Tibial artery (tissue), 4 donors: Measurements from ENCODE around the gene RPP40.

Experiments used
- DNase-seq, 2 donors: peaks; one replicate each; pipeline ENCODE4 v3.0.0-alpha.2; 2019
- H3K27ac ChIP-seq, 2 donors: fragments of 200-600 bp; sonication (generic) in 1 of 2; 1 replicate in 1 of 2; 2 replicates in 1 of 2; pipeline ENCODE4 v1.5.1; 2018 to 2019; ENCODE audit warnings: mild to moderate bottlenecking in 1 of 2
- H3K27me3 ChIP-seq, 2 donors: fragments of 200-600 bp; sonication (generic) in 1 of 2; one replicate each; pipeline versions ENCODE4 v1.5.1 to v1.6.0; 2016 to 2019
- H3K36me3 ChIP-seq, 3 donors: fragments of 200-600 bp; sonication (generic) in 2 of 3; one replicate each; pipeline ENCODE4 v1.5.1; 2016 to 2019; ENCODE audit warnings: mild to moderate bottlenecking in 2 of 3
- H3K4me1 ChIP-seq, 4 donors: fragments of 200-600 bp; sonication (generic) in 2 of 4; 1 replicate in 3 of 4; 2 replicates in 1 of 4; pipeline ENCODE4 v1.5.1; 2016 to 2019
- H3K4me3 ChIP-seq, 2 donors: fragments of 200-600 bp; sonication (generic) in 1 of 2; 1 replicate in 1 of 2; 2 replicates in 1 of 2; pipeline ENCODE4 v1.5.1; 2018 to 2019; ENCODE audit warnings: mild to moderate bottlenecking in 2 of 2
- H3K9me3 ChIP-seq, 3 donors: fragments of 200-600 bp; sonication (generic) in 1 of 3; one replicate each; pipeline ENCODE4 v1.5.1; 2016 to 2019
- intact Hi-C: fragments of 100-400 bp; cut with DNase I; formaldehyde crosslinking; loops from one replicate; pipeline ENCODE4 v1.15.0; 2023; ENCODE audit warnings: low total_unique reads
- TF ChIP-seq, protein P1 (sequence below), 2 experiments: fragments of 200-600 bp in 1 of 2; fragments of 450-650 bp in 1 of 2; IDR thresholded peaks; one replicate each; pipeline ENCODE4 v1.5.1; 2017 to 2019; ENCODE audit warnings: antibody characterized with exemption in 2 of 2, mild to moderate bottlenecking in 1 of 2, moderate library complexity in 1 of 2

RPP40 gene

DNA sequence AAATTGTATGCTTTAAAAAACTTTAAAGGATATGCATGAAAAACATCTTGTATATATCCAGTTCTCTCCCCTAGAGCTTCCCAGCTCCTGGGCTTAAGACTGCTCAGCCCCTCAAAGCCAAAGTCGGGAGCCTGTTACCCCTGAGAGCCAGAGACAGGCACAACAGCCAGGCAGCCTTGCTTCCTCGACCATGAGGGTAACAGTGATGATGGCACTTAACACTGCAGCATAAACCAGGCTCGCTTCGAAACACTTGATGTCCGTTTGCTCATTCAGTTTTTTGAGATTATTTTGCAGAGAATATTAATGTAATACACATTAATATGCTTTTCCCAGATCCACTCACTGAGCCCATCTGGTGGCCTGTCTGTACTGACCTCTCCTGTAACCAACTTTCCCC, 47.2 kb downstream of the RPP40 start:
- intact Hi-C loops = no loop called here
- no peaks in the 10 kb centered on the region for H3K4me1 ChIP-seq
- H3K9me3 ChIP-seq = no peaks in the 10 kb centered on the region
- H3K4me3 ChIP-seq = no peak overlapping the region
- no peak for DNase-seq
- H3K27me3 ChIP-seq = no peaks in the 10 kb centered on the region
- no peak overlapping the region for H3K27ac ChIP-seq
- TF ChIP-seq, protein P1, sequence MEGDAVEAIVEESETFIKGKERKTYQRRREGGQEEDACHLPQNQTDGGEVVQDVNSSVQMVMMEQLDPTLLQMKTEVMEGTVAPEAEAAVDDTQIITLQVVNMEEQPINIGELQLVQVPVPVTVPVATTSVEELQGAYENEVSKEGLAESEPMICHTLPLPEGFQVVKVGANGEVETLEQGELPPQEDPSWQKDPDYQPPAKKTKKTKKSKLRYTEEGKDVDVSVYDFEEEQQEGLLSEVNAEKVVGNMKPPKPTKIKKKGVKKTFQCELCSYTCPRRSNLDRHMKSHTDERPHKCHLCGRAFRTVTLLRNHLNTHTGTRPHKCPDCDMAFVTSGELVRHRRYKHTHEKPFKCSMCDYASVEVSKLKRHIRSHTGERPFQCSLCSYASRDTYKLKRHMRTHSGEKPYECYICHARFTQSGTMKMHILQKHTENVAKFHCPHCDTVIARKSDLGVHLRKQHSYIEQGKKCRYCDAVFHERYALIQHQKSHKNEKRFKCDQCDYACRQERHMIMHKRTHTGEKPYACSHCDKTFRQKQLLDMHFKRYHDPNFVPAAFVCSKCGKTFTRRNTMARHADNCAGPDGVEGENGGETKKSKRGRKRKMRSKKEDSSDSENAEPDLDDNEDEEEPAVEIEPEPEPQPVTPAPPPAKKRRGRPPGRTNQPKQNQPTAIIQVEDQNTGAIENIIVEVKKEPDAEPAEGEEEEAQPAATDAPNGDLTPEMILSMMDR (IDR thresholded peaks at IDR 0.05) = no peak
- H3K36me3 ChIP-seq = peaks cover 19 to 44% (median 31%) of the 10 kb centered on the region in 3 donors

DNA sequence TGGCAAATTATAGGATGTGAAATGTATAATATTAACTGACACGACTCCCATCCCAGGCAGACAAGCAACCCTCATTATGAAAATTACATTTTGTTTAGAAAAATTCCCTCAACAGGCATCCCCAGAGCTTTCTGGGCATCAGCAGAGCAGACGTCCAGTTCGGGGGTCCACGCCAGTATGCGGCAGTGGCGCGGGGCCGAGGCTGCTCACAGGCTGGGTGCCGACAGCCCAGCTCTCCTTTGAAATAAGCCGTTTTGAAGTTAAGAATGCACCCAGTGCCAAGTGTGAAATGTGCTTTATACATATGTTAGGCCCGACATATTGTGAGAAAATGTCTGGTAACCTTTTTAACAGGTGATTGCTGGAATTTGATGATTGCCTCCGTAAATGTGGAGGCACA, 50.4 kb downstream of the RPP40 start:
- TF ChIP-seq, protein P1 (IDR thresholded peaks at IDR 0.05) = no peak
- intact Hi-C loops = no loop called here
- DNase-seq = no peak
- Histone ChIP-seq H3K9me3 (no peaks in the 10 kb centered on the region), H3K36me3 (peaks cover 19 to 73% (median 54%) of the 10 kb centered on the region in 3 donors), H3K27me3 (no peaks in the 10 kb centered on the region), H3K4me1 (no peaks in the 10 kb centered on the region), H3K27ac (no peak overlapping the region), H3K4me3 (no peak overlapping the region)

DNA sequence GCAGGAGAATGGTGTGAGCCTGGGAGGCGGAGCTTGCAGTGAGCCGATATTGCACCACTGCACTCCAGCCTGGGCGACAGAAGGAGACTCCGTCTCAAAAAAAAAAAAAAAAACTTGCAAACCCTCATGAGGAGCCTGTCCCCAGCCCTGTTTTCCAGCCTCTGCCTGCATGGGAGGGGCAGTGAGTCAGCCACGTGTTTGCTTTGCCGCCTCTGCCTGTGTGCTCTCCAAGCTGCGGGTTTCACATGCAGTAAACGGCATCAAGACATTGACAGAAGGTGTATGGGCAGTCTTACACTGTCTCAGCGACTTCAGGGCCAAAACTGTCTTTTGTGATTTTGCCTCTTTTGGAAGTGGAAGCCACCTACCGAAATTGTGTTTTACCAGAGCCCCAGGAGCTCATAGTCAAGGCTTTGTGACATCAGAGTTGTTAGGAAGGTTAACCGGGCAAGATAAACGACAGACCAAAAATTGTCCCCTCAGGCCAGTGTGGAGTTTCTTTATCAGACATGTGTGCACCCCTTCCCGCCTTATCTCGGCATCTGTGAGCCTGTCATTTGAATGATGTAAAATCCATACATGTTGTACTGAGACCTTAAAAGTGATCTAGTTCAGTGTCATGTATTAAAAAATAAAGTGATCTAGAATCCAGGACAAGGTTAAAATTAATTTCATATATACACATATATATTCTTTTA, 52.9 kb downstream of the RPP40 start:
- no peaks in the 10 kb centered on the region for H3K27me3 ChIP-seq
- intact Hi-C loops = no loop called here
- TF ChIP-seq, protein P1 (IDR thresholded peaks at IDR 0.05) = no peak
- H3K27ac ChIP-seq = no peak overlapping the region
- no peak for DNase-seq
- H3K36me3 ChIP-seq = peaks cover 19 to 88% (median 74%) of the 10 kb centered on the region in 3 donors
- no peaks in the 10 kb centered on the region for H3K4me1 ChIP-seq
- H3K9me3 ChIP-seq = no peaks in the 10 kb centered on the region
- no peak overlapping the region for H3K4me3 ChIP-seq

DNA sequence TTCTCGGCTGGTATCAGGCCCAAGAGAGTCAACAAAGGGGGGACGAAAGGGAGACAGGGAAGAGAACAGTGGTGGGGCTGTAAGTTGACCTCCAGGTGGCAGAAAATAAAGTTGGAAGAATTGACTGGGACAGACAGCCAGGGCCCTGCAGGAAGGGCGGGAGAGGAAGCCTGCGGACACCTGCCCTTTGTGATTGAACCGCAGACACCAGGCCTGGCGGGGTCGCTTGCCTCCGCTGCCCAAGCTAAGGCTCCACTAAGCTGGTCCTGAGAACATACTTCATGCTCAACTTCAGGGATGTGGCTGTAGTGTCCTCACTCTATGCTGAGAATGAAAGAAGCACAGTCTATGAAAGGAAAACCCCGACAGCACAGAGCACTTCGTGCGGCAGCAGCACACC, 53.8 kb downstream of the RPP40 start:
- H3K36me3 ChIP-seq = peaks cover 26 to 90% (median 82%) of the 10 kb centered on the region in 3 donors
- TF ChIP-seq, protein P1 (IDR thresholded peaks at IDR 0.05) = no peak
- H3K27ac ChIP-seq = no peak overlapping the region
- intact Hi-C loops = no loop called here
- H3K4me3 ChIP-seq = no peak overlapping the region
- H3K4me1 ChIP-seq = no peaks in the 10 kb centered on the region
- H3K9me3 ChIP-seq = no peaks in the 10 kb centered on the region
- H3K27me3 ChIP-seq = no peaks in the 10 kb centered on the region
- no peak for DNase-seq

DNA sequence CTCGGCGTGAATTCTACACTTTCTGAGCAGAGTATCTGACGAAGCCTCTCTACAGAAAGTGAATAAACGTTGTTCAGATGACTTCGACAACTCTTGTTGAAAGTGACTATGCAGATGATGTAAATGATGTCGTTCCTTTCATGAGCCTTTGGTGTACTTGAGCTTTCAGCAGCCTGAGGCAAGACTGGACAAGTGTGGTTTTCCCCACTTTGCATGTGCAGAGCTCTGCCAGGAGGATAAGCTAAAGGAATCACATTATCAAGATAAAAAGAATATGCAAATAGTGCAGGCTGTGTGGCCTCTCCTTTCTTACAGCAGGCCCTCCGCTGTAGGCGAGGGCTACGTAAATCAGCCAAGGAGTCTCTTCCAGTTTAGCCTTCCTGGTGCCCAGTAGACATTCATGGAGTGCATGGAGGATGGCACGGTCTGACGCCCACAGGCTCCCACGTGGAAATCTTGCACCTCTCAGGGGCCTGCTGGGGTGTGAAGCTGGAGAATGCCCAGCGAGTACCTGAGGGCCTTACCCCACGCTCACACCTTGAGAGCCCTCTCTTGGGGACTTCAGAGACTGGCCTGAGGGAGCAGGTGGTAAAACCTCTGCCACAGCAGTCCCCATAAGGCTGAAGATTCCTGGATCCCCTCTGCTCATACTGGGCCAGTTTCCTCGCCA, 54.9 kb downstream of the RPP40 start:
- Histone ChIP-seq H3K27me3 (no peaks in the 10 kb centered on the region), H3K36me3 (peaks cover 19 to 91% (median 77%) of the 10 kb centered on the region in 3 donors), H3K9me3 (no peaks in the 10 kb centered on the region), H3K4me3 (no peak overlapping the region), H3K4me1 (no peaks in the 10 kb centered on the region), H3K27ac (no peak overlapping the region)
- no peak for DNase-seq
- intact Hi-C loops = no loop called here
- TF ChIP-seq, protein P1 (IDR thresholded peaks at IDR 0.05) = no peak
